Measurements from ENCODE around the gene LCLAT1. TPM values are rescaled to one million over a fixed set of nuclear protein-coding genes. Genes with fewer than 3 reads are reported as not detected.

LCLAT1 gene
- total RNA-seq, 1 donor from 2014 or later, result 16.5 TPM

- Histone ChIP-seq H3K27ac (no peak overlapping the region), H3K9me3 (no peaks in the 10 kb centered on the region), H3K27me3 (no peaks in the 10 kb centered on the region), H3K36me3 (no peaks in the 10 kb centered on the region), H3K4me1 (no peaks in the 10 kb centered on the region), H3K4me3 (no peak overlapping the region)
- intact Hi-C loops (cut with DNase I), result no loop called here
- TF ChIP-seq, protein P1, sequence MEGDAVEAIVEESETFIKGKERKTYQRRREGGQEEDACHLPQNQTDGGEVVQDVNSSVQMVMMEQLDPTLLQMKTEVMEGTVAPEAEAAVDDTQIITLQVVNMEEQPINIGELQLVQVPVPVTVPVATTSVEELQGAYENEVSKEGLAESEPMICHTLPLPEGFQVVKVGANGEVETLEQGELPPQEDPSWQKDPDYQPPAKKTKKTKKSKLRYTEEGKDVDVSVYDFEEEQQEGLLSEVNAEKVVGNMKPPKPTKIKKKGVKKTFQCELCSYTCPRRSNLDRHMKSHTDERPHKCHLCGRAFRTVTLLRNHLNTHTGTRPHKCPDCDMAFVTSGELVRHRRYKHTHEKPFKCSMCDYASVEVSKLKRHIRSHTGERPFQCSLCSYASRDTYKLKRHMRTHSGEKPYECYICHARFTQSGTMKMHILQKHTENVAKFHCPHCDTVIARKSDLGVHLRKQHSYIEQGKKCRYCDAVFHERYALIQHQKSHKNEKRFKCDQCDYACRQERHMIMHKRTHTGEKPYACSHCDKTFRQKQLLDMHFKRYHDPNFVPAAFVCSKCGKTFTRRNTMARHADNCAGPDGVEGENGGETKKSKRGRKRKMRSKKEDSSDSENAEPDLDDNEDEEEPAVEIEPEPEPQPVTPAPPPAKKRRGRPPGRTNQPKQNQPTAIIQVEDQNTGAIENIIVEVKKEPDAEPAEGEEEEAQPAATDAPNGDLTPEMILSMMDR (IDR thresholded peaks at IDR 0.05), result no peak
- no peak for DNase-seq
- ATAC-seq, result no peak
These were observed 216.3 kb downstream of the LCLAT1 start for GRCh38 chr2:30663321-30663720.

DNA sequence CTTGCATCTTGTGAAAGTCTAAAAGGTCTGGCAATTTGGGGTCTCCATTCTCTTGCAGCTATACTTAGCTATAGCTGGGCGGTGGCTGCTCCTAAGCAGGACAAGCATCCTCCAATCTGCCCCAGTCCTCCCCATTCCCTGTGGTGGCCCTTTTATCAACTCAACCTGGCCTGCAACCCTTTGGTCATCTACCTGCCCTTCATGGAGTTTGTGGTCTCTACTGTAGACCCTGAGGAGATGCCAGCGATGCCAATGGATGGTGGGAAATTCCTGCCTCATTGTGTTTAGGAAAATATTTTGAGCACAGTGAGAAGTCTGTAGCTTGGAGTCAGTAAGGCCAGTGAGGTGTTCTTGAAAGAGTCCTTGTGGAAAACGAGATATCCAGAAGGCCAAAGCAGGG lies 216.8 kb downstream of the LCLAT1 start:
- Histone ChIP-seq H3K4me1 (no peaks in the 10 kb centered on the region), H3K4me3 (no peak overlapping the region), H3K27me3 (no peaks in the 10 kb centered on the region), H3K27ac (no peak overlapping the region), H3K36me3 (no peaks in the 10 kb centered on the region), H3K9me3 (no peaks in the 10 kb centered on the region)
- TF ChIP-seq, protein P1 (IDR thresholded peaks at IDR 0.05), result no peak
- ATAC-seq (no peak), DNase-seq (no peak)
- intact Hi-C loops (cut with DNase I), result no loop called here

- Histone ChIP-seq H3K27me3 (no peaks in the 10 kb centered on the region), H3K36me3 (no peaks in the 10 kb centered on the region), H3K4me3 (no peak overlapping the region), H3K9me3 (no peaks in the 10 kb centered on the region), H3K27ac (no peak overlapping the region), H3K4me1 (no peaks in the 10 kb centered on the region)
- DNase-seq, result no peak
- TF ChIP-seq, protein P1 (IDR thresholded peaks at IDR 0.05), result no peak
- ATAC-seq, result no peak
- intact Hi-C loops (cut with DNase I), result no loop called here
These were observed 217.8 kb downstream of the LCLAT1 start for GRCh38 chr2:30664761-30665358.

GRCh38 chr2:30665761-30666265 lies 218.8 kb downstream of the LCLAT1 start:
- no peak overlapping the region for H3K4me3 ChIP-seq
- H3K27ac ChIP-seq, result no peak overlapping the region
- H3K4me1 ChIP-seq, result no peaks in the 10 kb centered on the region
- DNase-seq (no peak), ATAC-seq (peak; percentile 19)
- intact Hi-C loops (cut with DNase I), result no loop called here
- TF ChIP-seq, protein P1 (IDR thresholded peaks at IDR 0.05), result no peak
- no peaks in the 10 kb centered on the region for H3K9me3 ChIP-seq
- no peaks in the 10 kb centered on the region for H3K36me3 ChIP-seq
- H3K27me3 ChIP-seq, result no peaks in the 10 kb centered on the region

- ATAC-seq (peak; percentile 77), DNase-seq (no peak)
- Histone ChIP-seq H3K27ac (no peak overlapping the region), H3K4me1 (no peaks in the 10 kb centered on the region), H3K9me3 (no peaks in the 10 kb centered on the region), H3K27me3 (no peaks in the 10 kb centered on the region), H3K36me3 (no peaks in the 10 kb centered on the region), H3K4me3 (no peak overlapping the region)
- intact Hi-C loops (cut with DNase I), result no loop called here
- TF ChIP-seq, protein P1 (IDR thresholded peaks at IDR 0.05), result no peak
These were observed 219.3 kb downstream of the LCLAT1 start for GRCh38 chr2:30666266-30666874.

All from upper lobe of right lung (tissue), 1 donor.